ENCODE measurements around the gene SPEN.

- TF ChIP-seq CREB1 (IDR thresholded peaks at IDR 0.05; ENCODE audit: low read depth) (no peak), TCF12 (IDR thresholded peaks at IDR 0.05; ENCODE audit: low read depth) (no peak), EGR1 (IDR thresholded peaks at IDR 0.05) (no peak), CEBPB (IDR thresholded peaks at IDR 0.05) (no peak), TAF1 (IDR thresholded peaks at IDR 0.05; ENCODE audit: low read depth) (no peak), MAX (IDR thresholded peaks at IDR 0.05) (no peak), USF1 (IDR thresholded peaks at IDR 0.05) (no peak), REST (IDR thresholded peaks at IDR 0.05; ENCODE audit: low read depth) (no peak), RAD21 (IDR thresholded peaks at IDR 0.05; ENCODE audit: low read depth) (no peak), NFIC (IDR thresholded peaks at IDR 0.05) (no peak), EP300 (IDR thresholded peaks at IDR 0.05; ENCODE audit: borderline replicate concordance) (no peak), YY1 (IDR thresholded peaks at IDR 0.05; ENCODE audit: low read depth) (no peak)
These were observed 85.1 kb downstream of the SPEN start for GRCh38 chr1:15932612-15933011.

Data from Ishikawa (cell line).